Stimulated activated CD4-positive, alpha-beta T cell treated with anti-CD3 and anti-CD28 coated beads, Interleukin-4, amount 100 ng/mL, for 48 hours (primary cell): ENCODE measurements around the gene ARHGEF16.
A peak's percentile ranks its signal among the peaks of the same experiment; 100 is the strongest.

Experiments
- DNase-seq, 2 donors: peaks; one replicate each; pipeline ENCODE4 v3.0.0-alpha.2; 2020; ENCODE audit warnings: low read depth in 2 of 2

Gene ARHGEF16

GRCh38 chr1:3518256-3518655 lies 63.8 kb downstream of the ARHGEF16 start:
- peak in 1 of 2 donors; percentile 44 for DNase-seq

- no peak for DNase-seq
Observed at GRCh38 chr1:3518756-3519155, 64.3 kb downstream of the ARHGEF16 start.

GRCh38 chr1:3519301-3519885 lies 64.9 kb downstream of the ARHGEF16 start:
- no peak for DNase-seq

GRCh38 chr1:3520419-3521378 lies 66.2 kb downstream of the ARHGEF16 start:
- no peak for DNase-seq

- DNase-seq, result no peak
Observed at GRCh38 chr1:3521426-3521825, 67.0 kb downstream of the ARHGEF16 start.

- DNase-seq, result no peak
Observed at GRCh38 chr1:3522112-3522511, 67.6 kb downstream of the ARHGEF16 start.

- no peak for DNase-seq
Observed at GRCh38 chr1:3522564-3523265, 68.2 kb downstream of the ARHGEF16 start.

GRCh38 chr1:3523980-3524379 lies 69.5 kb downstream of the ARHGEF16 start:
- no peak for DNase-seq

- no peak for DNase-seq
Observed at GRCh38 chr1:3524556-3525203, 70.2 kb downstream of the ARHGEF16 start.

- DNase-seq, result no peak
Observed at GRCh38 chr1:3525551-3526482, 71.4 kb downstream of the ARHGEF16 start.

- DNase-seq, result no peak
Observed at GRCh38 chr1:3527774-3528173, 73.3 kb downstream of the ARHGEF16 start.

GRCh38 chr1:3529099-3529729 lies 74.7 kb downstream of the ARHGEF16 start:
- DNase-seq, result no peak

- DNase-seq, result no peak
Observed at GRCh38 chr1:3530086-3530925, 75.8 kb downstream of the ARHGEF16 start.
